Mucosa of rectum (tissue), 2 donors: ENCODE measurements around the gene SCN11A.

Experiments used
- H3K27ac ChIP-seq, 2 donors: one replicate each; pipeline ENCODE4 v1.7.0; 2013; ENCODE audit warnings: inconsistent platforms in 2 of 2, low read depth in 2 of 2, low read length in 2 of 2
- H3K27me3 ChIP-seq, 2 donors: one replicate each; pipeline ENCODE4 v1.7.0; 2013; ENCODE audit warnings: low read length in 2 of 2; ENCODE audit not compliant: control insufficient read depth in 2 of 2, insufficient read depth in 2 of 2
- H3K36me3 ChIP-seq, 2 donors: one replicate each; pipeline ENCODE4 v1.7.0; 2013; ENCODE audit warnings: low read length in 2 of 2; ENCODE audit not compliant: control insufficient read depth in 2 of 2, insufficient read depth in 2 of 2
- H3K4me1 ChIP-seq, 2 donors: one replicate each; pipeline ENCODE4 v1.7.0; 2013; ENCODE audit warnings: low read length in 2 of 2, mild to moderate bottlenecking in 1 of 2; ENCODE audit not compliant: control insufficient read depth in 2 of 2, insufficient read depth in 2 of 2
- H3K4me3 ChIP-seq, 2 donors: one replicate each; pipeline ENCODE4 v1.7.0; 2013; ENCODE audit warnings: low read length in 2 of 2
- H3K9ac ChIP-seq, 2 donors: one replicate each; pipeline ENCODE4 v1.7.0; 2013; ENCODE audit warnings: low read length in 2 of 2, low read depth in 1 of 2, mild to moderate bottlenecking in 1 of 2
- H3K9me3 ChIP-seq, 2 donors: one replicate each; pipeline ENCODE4 v1.7.0; 2013; ENCODE audit warnings: low read length in 2 of 2; ENCODE audit not compliant: control insufficient read depth in 2 of 2
- donor health status: healthy.
- donor health status: Normal muscosa, but diverticular disease.

The SCN11A gene

GRCh38 chr3:39013289-39013688, 38.5 kb downstream of the SCN11A start:
- H3K4me3 ChIP-seq: no peak overlapping the region
- H3K36me3 ChIP-seq: no peaks in the 10 kb centered on the region
- no peak overlapping the region for H3K9ac ChIP-seq
- no peaks in the 10 kb centered on the region for H3K27me3 ChIP-seq
- no peaks in the 10 kb centered on the region for H3K4me1 ChIP-seq
- H3K9me3 ChIP-seq: no peaks in the 10 kb centered on the region
- H3K27ac ChIP-seq: no peak overlapping the region

- Histone ChIP-seq H3K9me3 (no peaks in the 10 kb centered on the region), H3K27me3 (no peaks in the 10 kb centered on the region), H3K9ac (no peak overlapping the region), H3K4me1 (no peaks in the 10 kb centered on the region), H3K4me3 (no peak overlapping the region), H3K36me3 (no peaks in the 10 kb centered on the region), H3K27ac (no peak overlapping the region)
These were observed 40.5 kb downstream of the SCN11A start for GRCh38 chr3:39011191-39011736.

GRCh38 chr3:39005295-39005694, 46.4 kb downstream of the SCN11A start:
- Histone ChIP-seq H3K4me3 (no peak overlapping the region), H3K9me3 (no peaks in the 10 kb centered on the region), H3K4me1 (peaks cover 0 to 4% of the 10 kb centered on the region in 2 donors), H3K36me3 (no peaks in the 10 kb centered on the region), H3K9ac (no peak overlapping the region), H3K27me3 (no peaks in the 10 kb centered on the region), H3K27ac (no peak overlapping the region)
